ENCODE data around the gene PARP4. TPM values are rescaled to one million over a fixed set of nuclear protein-coding genes. Genes with fewer than 3 reads are reported as not detected.
A peak's percentile ranks its signal among the peaks of the same experiment; 100 is the strongest.
"Not testable (repeated sequence)": the region's sequence is repeated elsewhere in the genome, so short reads cannot be mapped to it uniquely, and the experiment has no call there.

PARP4 gene
- total and polyA plus RNA-seq, 2 experiments from 2014 or later = 12.9 to 32.9 TPM

GRCh38 chr13:24371273-24371672 lies 141.3 kb downstream of the PARP4 start:
- H3K36me3 Mint-ChIP-seq (ENCODE audit: low read depth) = peaks cover 16% of the 10 kb centered on the region
- H3F3A ChIP-seq (replicated peaks; ENCODE audit: low read depth); H3K36me3 ChIP-seq (ENCODE audit: insufficient read depth); H3K27ac ChIP-seq (ENCODE audit: low read depth); H3K4me1 ChIP-seq (ENCODE audit: insufficient read depth); H3K4me3 ChIP-seq; H3K27me3 Mint-ChIP-seq (ENCODE audit: insufficient read depth, low read depth, poor library complexity); H3K79me2 ChIP-seq (replicated peaks; ENCODE audit: insufficient read depth); H3K9me2 ChIP-seq (ENCODE audit: insufficient read depth); H3K4me2 ChIP-seq; H3K4me3 Mint-ChIP-seq; H3K4me1 Mint-ChIP-seq; H3K27me3 ChIP-seq (ENCODE audit: insufficient read depth); H4K20me1 ChIP-seq (replicated peaks; ENCODE audit: insufficient read depth); H3K27ac Mint-ChIP-seq: not testable (repeated sequence)
- TF ChIP-seq, protein P1, sequence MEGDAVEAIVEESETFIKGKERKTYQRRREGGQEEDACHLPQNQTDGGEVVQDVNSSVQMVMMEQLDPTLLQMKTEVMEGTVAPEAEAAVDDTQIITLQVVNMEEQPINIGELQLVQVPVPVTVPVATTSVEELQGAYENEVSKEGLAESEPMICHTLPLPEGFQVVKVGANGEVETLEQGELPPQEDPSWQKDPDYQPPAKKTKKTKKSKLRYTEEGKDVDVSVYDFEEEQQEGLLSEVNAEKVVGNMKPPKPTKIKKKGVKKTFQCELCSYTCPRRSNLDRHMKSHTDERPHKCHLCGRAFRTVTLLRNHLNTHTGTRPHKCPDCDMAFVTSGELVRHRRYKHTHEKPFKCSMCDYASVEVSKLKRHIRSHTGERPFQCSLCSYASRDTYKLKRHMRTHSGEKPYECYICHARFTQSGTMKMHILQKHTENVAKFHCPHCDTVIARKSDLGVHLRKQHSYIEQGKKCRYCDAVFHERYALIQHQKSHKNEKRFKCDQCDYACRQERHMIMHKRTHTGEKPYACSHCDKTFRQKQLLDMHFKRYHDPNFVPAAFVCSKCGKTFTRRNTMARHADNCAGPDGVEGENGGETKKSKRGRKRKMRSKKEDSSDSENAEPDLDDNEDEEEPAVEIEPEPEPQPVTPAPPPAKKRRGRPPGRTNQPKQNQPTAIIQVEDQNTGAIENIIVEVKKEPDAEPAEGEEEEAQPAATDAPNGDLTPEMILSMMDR (conservative IDR thresholded peaks at IDR 0.05; ENCODE audit: low read depth in 2 of 2) = peak; percentile 37 to 56
- 0 out of 2 replicates have a peak overlapping the region, but pooled peaks have one; percentile 18 for H2AFZ ChIP-seq
- H3K9me3 Mint-ChIP-seq = peaks cover 21% of the 10 kb centered on the region
- ATAC-seq = peak; percentile 86
- DNase-seq (ENCODE audit: low spot score) = peak; percentile 28

Other genes starting within 250 kb of the PARP4 start
- not detected in 2 replicates for gene C1QTNF9, start 203.2 kb downstream of the PARP4 start, total RNA-seq (2014; rRNA removed; shearing (Covaris generic))
- gene C1QTNF9, start 203.2 kb downstream of the PARP4 start, polyA plus RNA-seq (2016; fragmentation: Nextera tagmentation; extraction: Ambion mirVana) = not detected in 2 replicates
- gene ATP12A, start 167.6 kb upstream of the PARP4 start, total RNA-seq (2014; rRNA removed; shearing (Covaris generic)) = 0.78 and 1.0 TPM in 2 replicates
- gene ATP12A, start 167.6 kb upstream of the PARP4 start, polyA plus RNA-seq (2016; fragmentation: Nextera tagmentation; extraction: Ambion mirVana) = 0.19 and 0.40 TPM in 2 replicates